GM12878 (cell line): ENCODE data around the gene ANKRD34A. TPM values are rescaled to one million over a fixed set of nuclear protein-coding genes. Genes with fewer than 3 reads are reported as not detected.

ENCODE experiments used
- ATAC-seq: fragments of 200-7000 bp; cut with Tn5 transposase; 3 replicates; pipeline ENCODE4 v1.9.1; 2020; ENCODE audit warnings: mild to moderate bottlenecking, moderate library complexity
- BruUV-seq: library from RNA; stranded (reverse); fragments of 400-500 nt; replicated peaks from 2 replicates; lab custom pipeline; 2021; lab: Mats Ljungman, UMichigan
- CTCF ChIA-PET: fragments of 300-600 bp; sonication (Branson Sonifier 250); formaldehyde crosslinking; extraction: SDS; loops from one replicate; lab custom pipeline; 2021; ENCODE audit warnings: inconsistent platforms; lab: Yijun Ruan, JAX
- POLR2A ChIA-PET: fragments of 350-600 bp; formaldehyde crosslinking; extraction: SDS; loops from one replicate; lab custom pipeline; 2021; ENCODE audit warnings: inconsistent platforms; lab: Charles Lee
- RAD21 ChIA-PET: fragments of 300-600 bp; sonication (Branson Sonifier 250); formaldehyde crosslinking; loops from one replicate; lab custom pipeline; 2023; ENCODE audit warnings: antibody characterized with exemption; ENCODE audit not compliant: unreplicated experiment; lab: Charles Lee
- SMC1A ChIA-PET: fragments of 300-600 bp; sonication (Branson Sonifier 250); formaldehyde crosslinking; loops from one replicate; lab custom pipeline; 2023; ENCODE audit not compliant: unreplicated experiment, uncharacterized antibody; lab: Charles Lee
- DNase-seq: peaks from one replicate; pipeline ENCODE4 v3.0.0-alpha.2; 2011; ENCODE audit warnings: low read depth, low spot score
- FAIRE-seq: peaks from 3 replicates; lab custom pipeline; 2011; peaks lifted over from hg19 to GRCh38; lab: Jason Lieb, UNC
- H2AFZ ChIP-seq: 2 replicates; pipeline ENCODE4 v1.6.0; 2011; ENCODE audit warnings: low read depth, low read length, control low read depth; ENCODE audit not compliant: control insufficient read depth
- H3K27ac ChIP-seq: 2 replicates; pipeline ENCODE4 v1.5.1; 2011; ENCODE audit warnings: control low read depth; ENCODE audit not compliant: control insufficient read depth, insufficient read depth
- H3K27me3 ChIP-seq, 2 experiments: replicated peaks in 1 of 2; 2 replicates each; pipeline versions ENCODE4 v1.6.0 to v1.6.1; 2011; ENCODE audit warnings: low read length in 1 of 2; ENCODE audit not compliant: control insufficient read depth in 2 of 2, insufficient read depth in 2 of 2
- H3K36me3 ChIP-seq, 2 experiments: 2 replicates each; pipeline ENCODE4 v1.5.1; 2011; ENCODE audit warnings: low read length in 1 of 2; ENCODE audit not compliant: control insufficient read depth in 2 of 2, insufficient read depth in 2 of 2
- H3K4me1 ChIP-seq: 2 replicates; pipeline ENCODE4 v1.6.1; 2011; ENCODE audit warnings: mild to moderate bottlenecking, low read length, moderate library complexity, mixed read lengths; ENCODE audit not compliant: control insufficient read depth, insufficient read depth
- H3K4me2 ChIP-seq: 2 replicates; pipeline ENCODE4 v1.6.0; 2011; ENCODE audit warnings: control low read depth; ENCODE audit not compliant: control insufficient read depth, insufficient read depth
- H3K4me3 ChIP-seq: fragments of 200-600 bp; sonication (generic); 2 replicates; pipeline ENCODE4 v1.5.1; 2016
- H3K79me2 ChIP-seq: 2 replicates; pipeline ENCODE4 v1.6.0; 2011; ENCODE audit warnings: low read length; ENCODE audit not compliant: control insufficient read depth, insufficient read depth
- H3K9ac ChIP-seq: 2 replicates; pipeline ENCODE4 v1.8.0; 2011; ENCODE audit warnings: low read length, control low read depth, mixed read lengths; ENCODE audit not compliant: control insufficient read depth, insufficient read depth
- H3K9me3 ChIP-seq: replicated peaks from 3 replicates; pipeline ENCODE4 v1.5.1; 2011; ENCODE audit warnings: mild to moderate bottlenecking, low read length; ENCODE audit not compliant: control insufficient read depth, insufficient read depth
- H4K20me1 ChIP-seq: 2 replicates; pipeline ENCODE4 v1.6.0; 2011; ENCODE audit not compliant: control insufficient read depth, insufficient read depth
- CHD1 ChIP-seq: IDR thresholded peaks from 2 replicates; pipeline ENCODE4 v1.6.1; 2012; ENCODE audit warnings: low read depth, low read length, improper control_type of control experiment
- CREB1 ChIP-seq: IDR thresholded peaks from 2 replicates; pipeline ENCODE4 v1.6.1; 2012; ENCODE audit warnings: low read depth, mild to moderate bottlenecking, inconsistent platforms
- ELK1 ChIP-seq: IDR thresholded peaks from 2 replicates; pipeline ENCODE4 v1.6.1; 2012; ENCODE audit warnings: low read depth, low read length, improper control_type of control experiment
- FOXK2 ChIP-seq: fragments of 450-650 bp; IDR thresholded peaks from 2 replicates; pipeline ENCODE4 v1.6.1; 2017; ENCODE audit warnings: mild to moderate bottlenecking, moderate library complexity
- GABPA ChIP-seq: IDR thresholded peaks from 2 replicates; pipeline ENCODE4 v1.6.1; 2014; ENCODE audit warnings: antibody characterized with exemption, low read depth, mild to moderate bottlenecking, inconsistent platforms
- HDAC2 ChIP-seq: fragments of 200-600 bp; sonication (generic); IDR thresholded peaks from 2 replicates; pipeline ENCODE4 v1.6.1; 2017
- HDAC6 ChIP-seq: fragments of 200-600 bp; sonication (generic); IDR thresholded peaks from one replicate; pipeline ENCODE4 v1.8.0; 2017; ENCODE audit warnings: antibody characterized with exemption; ENCODE audit not compliant: unreplicated experiment
- MYB ChIP-seq: fragments of 150-350 bp; IDR thresholded peaks from 2 replicates; pipeline ENCODE4 v1.6.1; 2014; ENCODE audit warnings: mild to moderate bottlenecking, low read depth, low read length, borderline replicate concordance
- NR2F1 ChIP-seq: fragments of 450-650 bp; conservative IDR thresholded peaks from 2 replicates; pipeline ENCODE4 v1.6.1; 2017; ENCODE audit warnings: mild to moderate bottlenecking
- RBBP5 ChIP-seq: fragments of 200-600 bp; sonication (generic); conservative IDR thresholded peaks from 2 replicates; pipeline ENCODE4 v1.6.1; 2016
- STAT1 ChIP-seq: fragments of 450-650 bp; conservative IDR thresholded peaks from 2 replicates; pipeline ENCODE4 v1.6.1; 2014; ENCODE audit warnings: antibody characterized with exemption, mild to moderate bottlenecking
- YY1 ChIP-seq: IDR thresholded peaks from 2 replicates; pipeline ENCODE4 v1.6.1; 2011; ENCODE audit warnings: low read depth, mild to moderate bottlenecking, low read length
- ZBED1 ChIP-seq: IDR thresholded peaks from 2 replicates; pipeline ENCODE4 v1.6.1; 2016; ENCODE audit warnings: borderline replicate concordance
- ZBTB40 ChIP-seq: fragments of 450-650 bp; IDR thresholded peaks from 2 replicates; pipeline ENCODE4 v1.6.1; 2016; ENCODE audit warnings: mild to moderate bottlenecking, moderate library complexity, borderline replicate concordance
- WGBS: methylation state at CpG from one replicate; pipeline ENCODE4 v1.1.6; 2016; ENCODE audit warnings: low lambda C conversion rate; ENCODE audit not compliant: insufficient replicate concordance, insufficient coverage; ENCODE audit errors: missing lambda C conversion rate; 5-methylcytosine and 5-hydroxymethylcytosine counted together
- in situ Hi-C: fragments of 300-500 bp; cut with MboI; formaldehyde crosslinking; loops from 9 replicates; pipeline ENCODE4 v1.14.3; 2018; ENCODE audit warnings: mixed read lengths
- intact Hi-C: fragments of 100-400 bp; cut with micrococcal nuclease; formaldehyde crosslinking; loops from one replicate; pipeline ENCODE4 v1.14.2; 2022; ENCODE audit not compliant: unreplicated experiment
- polyA plus RNA-seq, 11 experiments: library from polyadenylated mRNA; depleted of rRNA in 4 of 11; unstranded in 6 of 11; stranded (reverse) in 5 of 11; fragments of >200 nt; fragmentation: Nextera tagmentation in 4 of 11; fragmentation: Illumina TruSeq in 1 of 11; extraction: Ambion mirVana in 4 of 11; extraction: Trizol in 1 of 11; gene quantifications; 1 replicate in 1 of 11; 2 replicates in 10 of 11; pipeline versions ENCODE4 v1.2.1 to v1.2.3, GENCODE V29; 2011 to 2016; ENCODE audit warnings: inconsistent platforms in 2 of 11, missing spikeins in 2 of 11, low read depth in 1 of 11
- total RNA-seq, 4 experiments: library from RNA; depleted of rRNA in 3 of 4; stranded (reverse); fragments of >200 nt in 3 of 4; fragmentation: Illumina TruSeq in 1 of 4; extraction: Trizol in 1 of 4; gene quantifications; 2 replicates each; pipeline versions ENCODE4 v1.2.1 to v1.2.3, GENCODE V29; 2013 to 2021
- TF ChIP-seq, protein P1 (sequence below): IDR thresholded peaks from 2 replicates; pipeline ENCODE4 v1.6.1; 2012; ENCODE audit warnings: low read depth, low read length, improper control_type of control experiment
- TF ChIP-seq, protein P2 (sequence below): fragments of 450-650 bp; IDR thresholded peaks from 2 replicates; pipeline ENCODE4 v1.6.1; 2017; ENCODE audit warnings: antibody characterized with exemption, mild to moderate bottlenecking, moderate library complexity

Gene ANKRD34A
- total and polyA plus RNA-seq, 10 of the 15 experiments (the other 5 are each of a cell fraction or from before 2014, with no cell fraction given), result 0.40 to 3.5 (median 1.6) TPM

DNA sequence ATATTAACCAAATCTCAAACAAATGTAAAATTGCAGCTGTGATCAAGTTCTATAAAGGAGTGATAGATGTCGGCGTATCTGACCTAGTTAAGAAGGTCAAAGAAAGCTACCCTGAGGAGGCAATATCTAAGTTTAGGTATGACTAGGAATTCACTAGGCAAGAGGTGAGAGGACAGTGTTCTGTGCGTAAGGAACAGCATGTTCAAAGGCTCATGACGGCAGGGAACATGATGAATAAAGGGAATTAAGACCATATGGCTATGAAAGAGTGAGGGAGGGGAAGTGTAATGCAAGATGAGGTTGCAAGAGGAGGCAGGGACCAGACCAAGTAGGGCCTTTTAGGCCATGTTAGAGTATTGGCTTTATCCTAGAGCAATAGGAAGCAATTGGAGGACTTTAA lies 15.2 kb downstream of the ANKRD34A start:
- H3K4me3 ChIP-seq, result no peak overlapping the region
- H3K4me1 ChIP-seq, result no peaks in the 10 kb centered on the region
- in situ Hi-C loops, result no loop called here
- no peaks in the 10 kb centered on the region for H3K27me3 ChIP-seq
- no peak for ATAC-seq
- ChIA-PET POLR2A (interaction anchor here (1.0 to 1.3 kb wide), 2 partner anchors 9 to 14 kb away, joined by 4 read pairs; partner anchors contain the start of gene LIX1L), RAD21 (no interaction called here), SMC1A (interaction anchor here (1.0 kb wide), 1 partner anchor 15 kb away, joined by 3 read pairs; no protein-coding TSS in a partner anchor), CTCF (interaction anchor here (0.8 to 1.5 kb wide), 3 partner anchors 9 to 30 kb away, joined by 3 to 6 read pairs (median 6); no protein-coding TSS in a partner anchor)
- no peak overlapping the region for H2AFZ ChIP-seq
- peaks cover 2% of the 10 kb centered on the region; the same call in 1 of the 2 replicates for H3K79me2 ChIP-seq
- FAIRE-seq, result no peak
- H3K36me3 ChIP-seq, result peaks cover 0 to under 1% of the 10 kb centered on the region in 2 experiments; a peak in 1 of 4 replicates
- DNase-seq, result no peak
- H3K4me2 ChIP-seq, result no peak overlapping the region
- no peaks in the 10 kb centered on the region for H4K20me1 ChIP-seq
- H3K9ac ChIP-seq, result no peak overlapping the region
- intact Hi-C loops, result no loop called here
- H3K9me3 ChIP-seq, result no peaks in the 10 kb centered on the region
- BruUV-seq, result no TSS peak
- no peak overlapping the region for H3K27ac ChIP-seq
- WGBS, result 94% methylated on average over 4 of the region's 4 CpGs
- TF ChIP-seq NR2F1 (no peak), FOXK2 (no peak), HDAC6 (no peak), RBBP5 (no peak), CHD1 (no peak), MYB (no peak), GABPA (no peak), ZBTB40 (no peak), ZBED1 (no peak), ELK1 (no peak), CREB1 (no peak), HDAC2 (no peak), STAT1 (no peak), YY1 (no peak)
- TF ChIP-seq, protein P1, sequence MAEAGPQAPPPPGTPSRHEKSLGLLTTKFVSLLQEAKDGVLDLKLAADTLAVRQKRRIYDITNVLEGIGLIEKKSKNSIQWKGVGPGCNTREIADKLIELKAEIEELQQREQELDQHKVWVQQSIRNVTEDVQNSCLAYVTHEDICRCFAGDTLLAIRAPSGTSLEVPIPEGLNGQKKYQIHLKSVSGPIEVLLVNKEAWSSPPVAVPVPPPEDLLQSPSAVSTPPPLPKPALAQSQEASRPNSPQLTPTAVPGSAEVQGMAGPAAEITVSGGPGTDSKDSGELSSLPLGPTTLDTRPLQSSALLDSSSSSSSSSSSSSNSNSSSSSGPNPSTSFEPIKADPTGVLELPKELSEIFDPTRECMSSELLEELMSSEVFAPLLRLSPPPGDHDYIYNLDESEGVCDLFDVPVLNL, result no peak
- TF ChIP-seq, protein P2, sequence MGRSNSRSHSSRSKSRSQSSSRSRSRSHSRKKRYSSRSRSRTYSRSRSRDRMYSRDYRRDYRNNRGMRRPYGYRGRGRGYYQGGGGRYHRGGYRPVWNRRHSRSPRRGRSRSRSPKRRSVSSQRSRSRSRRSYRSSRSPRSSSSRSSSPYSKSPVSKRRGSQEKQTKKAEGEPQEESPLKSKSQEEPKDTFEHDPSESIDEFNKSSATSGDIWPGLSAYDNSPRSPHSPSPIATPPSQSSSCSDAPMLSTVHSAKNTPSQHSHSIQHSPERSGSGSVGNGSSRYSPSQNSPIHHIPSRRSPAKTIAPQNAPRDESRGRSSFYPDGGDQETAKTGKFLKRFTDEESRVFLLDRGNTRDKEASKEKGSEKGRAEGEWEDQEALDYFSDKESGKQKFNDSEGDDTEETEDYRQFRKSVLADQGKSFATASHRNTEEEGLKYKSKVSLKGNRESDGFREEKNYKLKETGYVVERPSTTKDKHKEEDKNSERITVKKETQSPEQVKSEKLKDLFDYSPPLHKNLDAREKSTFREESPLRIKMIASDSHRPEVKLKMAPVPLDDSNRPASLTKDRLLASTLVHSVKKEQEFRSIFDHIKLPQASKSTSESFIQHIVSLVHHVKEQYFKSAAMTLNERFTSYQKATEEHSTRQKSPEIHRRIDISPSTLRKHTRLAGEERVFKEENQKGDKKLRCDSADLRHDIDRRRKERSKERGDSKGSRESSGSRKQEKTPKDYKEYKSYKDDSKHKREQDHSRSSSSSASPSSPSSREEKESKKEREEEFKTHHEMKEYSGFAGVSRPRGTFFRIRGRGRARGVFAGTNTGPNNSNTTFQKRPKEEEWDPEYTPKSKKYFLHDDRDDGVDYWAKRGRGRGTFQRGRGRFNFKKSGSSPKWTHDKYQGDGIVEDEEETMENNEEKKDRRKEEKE, result no peak
